ENCODE data around the gene NSD1.

DNA sequence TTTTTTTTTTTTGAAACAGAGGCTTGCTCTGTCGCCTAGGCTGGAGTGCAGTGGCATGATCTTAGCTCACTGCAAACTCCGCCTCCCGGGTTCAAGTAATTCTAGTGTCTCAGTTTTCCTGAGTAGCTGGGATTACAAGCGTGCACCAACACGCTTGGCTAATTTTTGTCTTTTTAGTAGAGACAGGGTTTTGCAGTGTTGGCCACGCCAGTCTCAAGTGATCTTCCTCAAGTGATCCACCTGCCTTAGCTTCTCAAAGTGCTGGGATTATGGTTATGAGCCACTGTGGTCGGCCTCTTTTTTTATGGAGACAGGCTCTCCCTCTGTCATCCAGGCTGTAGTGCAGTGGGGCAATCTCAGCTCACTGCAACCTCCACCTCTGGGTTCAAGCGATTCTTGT lies 87.0 kb downstream of the NSD1 start:
- no peak for TF ChIP-seq BHLHE40 (IDR thresholded peaks at IDR 0.05; ENCODE audit: low read depth, low read length)
- TF ChIP-seq CTCF (conservative IDR thresholded peaks at IDR 0.05; ENCODE audit: low read depth, low read length) = no peak
- TF ChIP-seq CEBPB (IDR thresholded peaks at IDR 0.05; ENCODE audit: low read depth, low read length) = no peak
- no peak for TF ChIP-seq POLR2A (IDR thresholded peaks at IDR 0.05; ENCODE audit: low read depth, low read length)
- TF ChIP-seq RFX5 (IDR thresholded peaks at IDR 0.05; ENCODE audit: low read depth, low read length) = no peak
- no peak for TF ChIP-seq MXI1 (IDR thresholded peaks at IDR 0.05; ENCODE audit: borderline replicate concordance, low read depth, low read length)
- TF ChIP-seq SMC3 (IDR thresholded peaks at IDR 0.05; ENCODE audit: low read depth, low read length) = no peak
- TF ChIP-seq RAD21 (IDR thresholded peaks at IDR 0.05; ENCODE audit: low read length) = no peak
- TF ChIP-seq FOS (IDR thresholded peaks at IDR 0.05; ENCODE audit: low read depth, low read length) = no peak
- TF ChIP-seq RCOR1 (IDR thresholded peaks at IDR 0.05; ENCODE audit: insufficient replicate concordance, low read length) = no peak
- TF ChIP-seq MAZ (IDR thresholded peaks at IDR 0.05; ENCODE audit: borderline replicate concordance, low read depth, low read length) = no peak
- TF ChIP-seq USF2 (IDR thresholded peaks at IDR 0.05; ENCODE audit: low read depth, low read length) = no peak
- TF ChIP-seq CHD1 (IDR thresholded peaks at IDR 0.05; ENCODE audit: low read depth, low read length) = no peak
- TF ChIP-seq MAFK (IDR thresholded peaks at IDR 0.05; ENCODE audit: low read depth, low read length) = no peak

All from IMR-90 (cell line).